OCI-LY3 (cell line): Measurements from ENCODE around the gene KCNC2.

Experiments used
- H2AFZ ChIP-seq: fragments of 200-600, 300-600 bp; shearing (Covaris generic); 2 replicates; pipeline ENCODE4 v1.6.0; 2014; ENCODE audit warnings: antibody characterized with exemption, low read depth, low read length
- H3K27ac ChIP-seq: fragments of 200-600, 300-600 bp; sonication (generic); 2 replicates; pipeline ENCODE4 v1.5.1; 2014; ENCODE audit warnings: mild to moderate bottlenecking, low read length, moderate library complexity, mixed read lengths
- H3K27me3 ChIP-seq: fragments of 200-600, 300-600 bp; sonication (generic); 2 replicates; pipeline ENCODE4 v1.6.1; 2014; ENCODE audit warnings: low read depth, low read length, mixed read lengths
- H3K36me3 ChIP-seq: fragments of 200-600, 300-600 bp; sonication (generic); replicated peaks from 2 replicates; pipeline ENCODE3; 2014; ENCODE audit warnings: low read depth, low read length, mixed read lengths
- H3K4me1 ChIP-seq: fragments of 300-600, 200-600 bp; sonication (generic); 2 replicates; pipeline ENCODE4 v1.6.1; 2014; ENCODE audit warnings: low read length, mixed read lengths
- H3K4me2 ChIP-seq: fragments of 200-600, 300-600 bp; sonication (generic); 2 replicates; pipeline ENCODE4 v1.6.1; 2014; ENCODE audit warnings: low read length, mixed read lengths
- H3K4me3 ChIP-seq: fragments of 300-600, 200-600 bp; sonication (generic); 2 replicates; pipeline ENCODE4 v1.5.1; 2014; ENCODE audit warnings: antibody characterized with exemption, mild to moderate bottlenecking, low read length, moderate library complexity
- H3K79me2 ChIP-seq: fragments of 300-600, 200-600 bp; shearing (Covaris generic); 2 replicates; pipeline ENCODE4 v1.6.1; 2014; ENCODE audit warnings: mild to moderate bottlenecking, low read length, mixed read lengths
- H3K9ac ChIP-seq: fragments of 300-600, 200-600 bp; shearing (Covaris generic); 2 replicates; pipeline ENCODE4 v1.6.0; 2014; ENCODE audit warnings: mild to moderate bottlenecking, low read length, moderate library complexity
- H3K9me3 ChIP-seq: fragments of 200-600, 300-600 bp; shearing (Covaris generic); 2 replicates; pipeline ENCODE4 v1.6.1; 2014; ENCODE audit warnings: low read length, mixed read lengths; ENCODE audit not compliant: insufficient read depth
- H4K20me1 ChIP-seq: fragments of 200-600, 300-600 bp; sonication (generic); 2 replicates; pipeline ENCODE4 v1.6.1; 2016; ENCODE audit warnings: low read length, mixed read lengths; ENCODE audit not compliant: insufficient read depth
- CTCF ChIP-seq: fragments of 200-600, 300-600 bp; sonication (generic); IDR thresholded peaks from 2 replicates; pipeline ENCODE4 v1.5.1; 2014; ENCODE audit warnings: antibody characterized with exemption, low read length, low read depth
- EZH2phosphoT487 ChIP-seq: fragments of 200-600 bp; shearing (Covaris generic); IDR thresholded peaks from 2 replicates; pipeline ENCODE4 v1.6.1; 2018; ENCODE audit warnings: antibody characterized with exemption, mixed run types, low read depth

KCNC2 gene

DNA sequence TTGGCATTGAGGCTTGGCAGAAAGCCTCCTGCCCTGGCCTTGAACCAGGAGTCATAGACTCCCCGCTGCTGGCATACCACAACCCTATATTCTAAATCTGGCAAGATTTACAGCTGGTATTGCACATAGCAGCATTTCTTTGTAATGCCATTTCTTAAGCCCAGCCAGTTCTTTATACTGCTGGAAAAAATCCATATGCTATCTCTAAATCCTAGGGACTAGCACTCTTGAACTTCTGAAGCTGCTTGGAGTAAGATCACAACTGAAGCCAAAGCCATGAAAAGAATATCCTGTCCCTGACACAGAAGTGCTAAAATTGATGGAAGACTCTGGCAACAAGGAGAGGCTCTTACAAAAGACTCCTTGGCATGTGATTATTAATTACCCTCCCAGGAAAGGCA, 89.3 kb downstream of the KCNC2 start:
- H2AFZ ChIP-seq: no peak overlapping the region
- H3K27ac ChIP-seq: no peak overlapping the region
- TF ChIP-seq CTCF (no peak), EZH2phosphoT487 (no peak)
- H3K4me1 ChIP-seq: no peaks in the 10 kb centered on the region
- no peak overlapping the region for H3K4me3 ChIP-seq
- no peaks in the 10 kb centered on the region for H3K27me3 ChIP-seq
- no peaks in the 10 kb centered on the region for H3K36me3 ChIP-seq
- no peak overlapping the region for H3K4me2 ChIP-seq
- H3K79me2 ChIP-seq: no peaks in the 10 kb centered on the region
- H3K9ac ChIP-seq: no peak overlapping the region
- no peaks in the 10 kb centered on the region for H3K9me3 ChIP-seq
- no peaks in the 10 kb centered on the region for H4K20me1 ChIP-seq

DNA sequence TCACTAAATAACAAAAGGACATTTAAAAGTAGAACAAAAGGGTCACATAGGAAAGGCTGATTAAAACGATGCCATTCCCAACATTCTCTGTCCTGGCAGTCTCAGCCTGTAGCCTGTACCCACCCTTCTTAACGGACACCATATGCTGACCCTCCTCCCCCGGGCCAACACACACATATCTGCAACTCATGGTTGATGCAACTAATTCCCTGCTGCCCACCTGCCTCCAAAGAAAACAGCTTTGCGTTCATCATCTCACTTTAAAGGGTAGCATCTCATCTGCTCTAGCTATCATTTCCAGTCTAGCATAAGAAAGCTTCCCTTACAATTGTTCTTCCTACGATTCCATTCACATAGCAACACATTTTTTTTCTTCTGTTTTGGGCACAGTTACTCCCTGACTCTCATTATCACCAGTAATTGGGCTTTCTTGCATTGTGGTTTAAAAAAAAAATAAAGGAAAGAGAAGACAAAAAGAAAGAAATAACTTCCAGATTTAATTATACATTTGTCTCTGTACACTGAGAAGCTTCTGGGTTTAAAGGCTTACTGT, 92.9 kb downstream of the KCNC2 start:
- no peak for TF ChIP-seq EZH2phosphoT487
- no peak for TF ChIP-seq CTCF
- H3K4me2 ChIP-seq: no peak overlapping the region
- no peak overlapping the region for H3K4me3 ChIP-seq
- H3K9ac ChIP-seq: no peak overlapping the region
- no peaks in the 10 kb centered on the region for H3K36me3 ChIP-seq
- no peaks in the 10 kb centered on the region for H3K9me3 ChIP-seq
- no peaks in the 10 kb centered on the region for H3K4me1 ChIP-seq
- H3K27ac ChIP-seq: no peak overlapping the region
- H3K79me2 ChIP-seq: no peaks in the 10 kb centered on the region
- H2AFZ ChIP-seq: no peak overlapping the region
- no peaks in the 10 kb centered on the region for H3K27me3 ChIP-seq
- no peaks in the 10 kb centered on the region for H4K20me1 ChIP-seq

- H3K9ac ChIP-seq: no peak overlapping the region
- no peak overlapping the region for H3K4me2 ChIP-seq
- H3K36me3 ChIP-seq: no peaks in the 10 kb centered on the region
- H4K20me1 ChIP-seq: no peaks in the 10 kb centered on the region
- no peak overlapping the region for H2AFZ ChIP-seq
- H3K27me3 ChIP-seq: no peaks in the 10 kb centered on the region
- no peaks in the 10 kb centered on the region for H3K79me2 ChIP-seq
- H3K4me1 ChIP-seq: no peaks in the 10 kb centered on the region
- no peak for TF ChIP-seq CTCF
- TF ChIP-seq EZH2phosphoT487: no peak
- H3K4me3 ChIP-seq: no peak overlapping the region
- H3K9me3 ChIP-seq: no peaks in the 10 kb centered on the region
- H3K27ac ChIP-seq: no peak overlapping the region
Measured at GRCh38 chr12:75115748-75116147, 93.9 kb downstream of the KCNC2 start.

DNA sequence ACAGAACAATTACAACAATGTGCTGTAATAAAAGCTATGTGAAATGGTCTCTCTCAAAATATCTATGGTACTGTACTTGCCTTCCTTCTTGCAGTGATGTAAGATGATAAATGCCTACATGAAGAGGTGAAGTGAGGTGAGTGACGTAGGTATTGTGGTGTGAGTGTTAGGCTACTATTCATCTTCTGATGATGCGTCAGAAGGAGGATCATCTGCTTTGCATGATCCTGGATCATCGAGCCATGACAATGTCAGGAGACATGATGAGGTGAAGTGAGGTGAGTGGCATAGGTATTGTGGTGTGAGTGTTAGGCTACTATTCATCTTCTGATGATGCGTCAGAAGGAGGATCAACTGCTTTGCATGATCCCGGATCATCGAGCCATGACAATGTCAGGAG, 105.8 kb downstream of the KCNC2 start:
- Histone ChIP-seq H3K4me2 (no peak overlapping the region), H3K79me2 (no peaks in the 10 kb centered on the region), H2AFZ (no peak overlapping the region), H3K36me3 (no peaks in the 10 kb centered on the region), H3K9me3 (no peaks in the 10 kb centered on the region), H3K27ac (no peak overlapping the region), H3K4me3 (no peak overlapping the region), H4K20me1 (no peaks in the 10 kb centered on the region), H3K4me1 (no peaks in the 10 kb centered on the region), H3K27me3 (no peaks in the 10 kb centered on the region), H3K9ac (no peak overlapping the region)
- TF ChIP-seq EZH2phosphoT487: no peak
- TF ChIP-seq CTCF: no peak
